ENCODE results near the gene BRMS1. TPM values are rescaled to one million over a fixed set of nuclear protein-coding genes. Genes with fewer than 3 reads are reported as not detected.
A peak's percentile ranks its signal among the peaks of the same experiment; 100 is the strongest.

The BRMS1 gene
- total and polyA plus RNA-seq, 4 donors: 11.3 to 29.4 (median 25.4) TPM

DNA sequence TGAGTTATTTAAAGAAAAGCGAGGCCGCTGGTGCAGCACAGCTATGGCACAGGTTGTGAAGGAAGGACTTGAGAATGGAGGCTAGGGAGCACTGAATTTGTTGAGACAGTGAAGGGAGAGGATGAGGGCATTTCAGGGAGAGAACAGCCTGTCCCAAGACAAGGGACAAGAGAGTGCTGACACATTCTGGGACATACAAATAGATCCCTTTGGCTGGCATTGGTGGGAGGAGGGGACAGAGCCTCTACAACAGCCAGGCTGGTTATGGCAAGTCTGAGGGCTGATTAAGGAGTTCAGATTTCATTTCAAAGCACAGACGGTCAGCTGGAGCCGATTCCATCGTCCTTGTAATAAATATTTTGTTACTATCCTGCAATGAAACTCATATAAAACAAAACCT, 28.4 kb upstream of the BRMS1 start:
- WGBS (ENCODE audit: insufficient coverage): 86% methylated on average over 1 of the region's 5 CpGs

DNA sequence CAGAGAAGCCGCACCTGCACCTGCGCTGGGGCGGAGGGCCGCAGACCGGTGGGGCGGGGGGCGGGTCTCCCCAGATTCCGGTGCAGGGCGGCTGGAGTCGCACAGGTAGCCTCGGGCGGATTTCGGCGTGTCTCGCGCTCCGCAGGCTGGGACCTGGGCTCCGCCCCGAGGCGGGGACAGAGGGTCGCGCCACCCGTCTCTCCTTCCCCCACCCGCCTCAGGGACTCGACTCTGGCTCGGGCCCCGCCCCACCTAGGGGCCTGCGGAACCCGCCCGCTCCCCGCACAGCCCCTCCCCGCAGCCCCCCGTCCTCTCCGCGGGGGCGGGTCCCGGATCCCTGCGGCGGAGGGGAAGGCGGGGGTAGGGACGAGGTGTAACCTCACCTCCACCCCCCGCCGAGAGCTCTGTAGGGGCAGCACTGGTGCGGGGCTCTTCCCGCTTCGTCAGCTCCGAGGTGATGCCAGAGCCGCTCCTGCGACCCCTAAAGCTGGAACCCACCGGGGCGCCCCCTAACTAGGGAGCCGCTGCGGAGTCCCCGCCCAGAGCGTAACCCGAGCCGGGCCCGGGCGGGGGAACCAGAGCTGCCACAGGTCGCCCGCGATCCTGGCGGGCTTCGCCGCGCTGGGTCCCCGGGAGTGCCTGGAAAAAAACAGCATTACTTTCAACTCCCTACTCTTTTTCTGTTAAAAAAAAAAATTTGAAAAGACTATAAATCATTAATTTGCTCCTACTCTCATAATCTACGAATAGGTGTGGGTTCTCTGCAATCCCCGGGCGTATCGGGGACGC, 26.9 kb upstream of the BRMS1 start, which contains the start of gene SLC29A2:
Gene SLC29A2 (minus strand): TSS at position 134 of the 789 bp plus-strand sequence. CDS start 169 bp downstream, outside the sequence.
- Histone ChIP-seq H3K9me3 (ENCODE audit: control insufficient read depth, insufficient read depth, low read length) (no peaks in the 10 kb centered on the region), H3K4me1 (ENCODE audit: control insufficient read depth, insufficient read depth, low read length) (peaks cover 31% of the 10 kb centered on the region), H3K27ac (ENCODE audit: low read depth, low read length) (no peak within 1 kb of the TSS), H3K36me3 (ENCODE audit: control insufficient read depth, insufficient read depth, low read length) (peaks cover 19% of the 10 kb centered on the region), H3K27me3 (ENCODE audit: control insufficient read depth, insufficient read depth, low read length) (peaks cover 2% of the 10 kb centered on the region), H3K4me3 (ENCODE audit: low read depth, low read length) (peak within 1 kb of the TSS; percentile 52)
- 0% methylated on average over 51 of the region's 72 CpGs for WGBS (ENCODE audit: insufficient coverage)
- peak in 2 of 6 donors; percentile 75 to 85 for DNase-seq (ENCODE audit: low read depth in 4 of 6, low spot score in 6 of 6)

More for the DNA sequence above, 28.4 kb upstream of the BRMS1 start:
- H3K27me3 ChIP-seq (ENCODE audit: control insufficient read depth, insufficient read depth, low read length): peaks cover 2% of the 10 kb centered on the region
- no peaks in the 10 kb centered on the region for H3K9me3 ChIP-seq (ENCODE audit: control insufficient read depth, insufficient read depth, low read length)
- H3K4me1 ChIP-seq (ENCODE audit: control insufficient read depth, insufficient read depth, low read length): peaks cover 31% of the 10 kb centered on the region
- DNase-seq (ENCODE audit: low read depth in 4 of 6, low spot score in 6 of 6): no peak
- peaks cover 14% of the 10 kb centered on the region for H3K36me3 ChIP-seq (ENCODE audit: control insufficient read depth, insufficient read depth, low read length)
- H3K4me3 ChIP-seq (ENCODE audit: low read depth, low read length): no peak overlapping the region
- H3K27ac ChIP-seq (ENCODE audit: low read depth, low read length): no peak overlapping the region

DNA sequence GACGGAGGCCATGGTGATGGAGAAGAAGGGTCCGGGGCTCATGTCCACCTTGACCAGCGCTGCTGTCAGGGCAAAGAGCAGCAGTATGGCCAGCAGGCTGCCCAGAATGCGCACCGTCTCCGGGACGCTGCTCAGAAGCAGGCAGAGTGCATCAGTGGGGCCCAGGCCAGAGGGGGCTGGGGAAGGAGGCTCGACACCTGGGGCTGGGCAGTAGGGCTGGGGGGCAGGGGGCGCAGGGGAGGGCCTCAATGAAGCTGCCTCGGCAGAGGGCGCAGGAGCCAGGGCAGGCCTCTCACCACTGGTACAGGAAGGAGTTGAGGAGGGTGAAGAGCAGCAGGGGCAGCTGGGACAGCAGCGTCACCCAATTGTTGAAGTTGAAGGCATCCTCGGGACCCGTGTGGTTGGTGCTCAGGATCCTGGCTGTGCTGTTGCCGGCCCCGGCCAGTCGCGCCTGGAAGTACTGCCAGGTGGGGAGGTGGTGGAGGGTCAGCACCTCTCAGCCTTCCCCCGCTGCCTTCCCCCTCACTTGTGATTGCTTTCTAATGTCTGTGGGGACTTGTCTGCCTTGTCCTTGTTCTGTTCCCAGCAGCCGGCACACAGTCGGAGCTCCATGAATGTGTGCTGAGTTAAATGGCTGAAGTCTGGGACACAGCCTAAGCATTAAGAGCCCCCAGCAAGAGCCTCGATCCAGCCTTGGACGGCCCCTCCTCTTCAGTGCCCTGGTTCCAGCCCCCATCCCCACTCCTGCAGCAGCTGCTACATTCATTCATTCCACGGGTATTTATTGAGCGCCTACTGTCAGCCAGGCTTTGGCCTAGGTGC, 24.4 kb upstream of the BRMS1 start:
- Histone ChIP-seq H3K36me3 (ENCODE audit: control insufficient read depth, insufficient read depth, low read length) (peaks cover 24% of the 10 kb centered on the region), H3K27me3 (ENCODE audit: control insufficient read depth, insufficient read depth, low read length) (peaks cover 2% of the 10 kb centered on the region), H3K27ac (ENCODE audit: low read depth, low read length) (no peak overlapping the region), H3K4me3 (ENCODE audit: low read depth, low read length) (no peak overlapping the region), H3K9me3 (ENCODE audit: control insufficient read depth, insufficient read depth, low read length) (no peaks in the 10 kb centered on the region), H3K4me1 (ENCODE audit: control insufficient read depth, insufficient read depth, low read length) (peaks cover 31% of the 10 kb centered on the region)
- no peak for DNase-seq (ENCODE audit: low read depth in 4 of 6, low spot score in 6 of 6)
- 89% methylated on average over 21 of the region's 25 CpGs for WGBS (ENCODE audit: insufficient coverage)

DNA sequence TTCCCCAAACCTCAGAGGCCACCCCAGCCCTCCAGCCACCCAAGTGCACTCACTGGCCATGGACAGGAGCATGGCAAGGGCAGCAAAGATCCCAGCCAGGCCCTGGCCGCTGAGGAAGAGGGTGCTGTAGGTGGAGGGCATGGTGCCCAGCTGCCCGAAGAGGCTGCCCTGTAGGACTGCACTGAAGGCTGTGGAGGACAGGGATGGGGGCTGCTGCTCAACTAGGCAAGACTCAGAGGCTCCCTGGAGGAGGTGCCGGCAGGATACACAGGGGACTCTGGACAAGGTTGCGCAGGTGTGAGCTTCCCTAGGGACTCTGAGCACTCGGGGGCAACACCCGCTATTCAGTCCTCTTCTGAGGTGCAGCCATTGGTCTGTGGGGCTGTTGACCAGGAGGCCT, 23.6 kb upstream of the BRMS1 start:
- DNase-seq (ENCODE audit: low read depth in 4 of 6, low spot score in 6 of 6): no peak
- Histone ChIP-seq H3K36me3 (ENCODE audit: control insufficient read depth, insufficient read depth, low read length) (peaks cover 29% of the 10 kb centered on the region), H3K27ac (ENCODE audit: low read depth, low read length) (no peak overlapping the region), H3K4me3 (ENCODE audit: low read depth, low read length) (no peak overlapping the region), H3K4me1 (ENCODE audit: control insufficient read depth, insufficient read depth, low read length) (peaks cover 31% of the 10 kb centered on the region), H3K9me3 (ENCODE audit: control insufficient read depth, insufficient read depth, low read length) (no peaks in the 10 kb centered on the region), H3K27me3 (ENCODE audit: control insufficient read depth, insufficient read depth, low read length) (peaks cover 2% of the 10 kb centered on the region)
- WGBS (ENCODE audit: insufficient coverage): 95% methylated on average over 6 of the region's 6 CpGs

DNA sequence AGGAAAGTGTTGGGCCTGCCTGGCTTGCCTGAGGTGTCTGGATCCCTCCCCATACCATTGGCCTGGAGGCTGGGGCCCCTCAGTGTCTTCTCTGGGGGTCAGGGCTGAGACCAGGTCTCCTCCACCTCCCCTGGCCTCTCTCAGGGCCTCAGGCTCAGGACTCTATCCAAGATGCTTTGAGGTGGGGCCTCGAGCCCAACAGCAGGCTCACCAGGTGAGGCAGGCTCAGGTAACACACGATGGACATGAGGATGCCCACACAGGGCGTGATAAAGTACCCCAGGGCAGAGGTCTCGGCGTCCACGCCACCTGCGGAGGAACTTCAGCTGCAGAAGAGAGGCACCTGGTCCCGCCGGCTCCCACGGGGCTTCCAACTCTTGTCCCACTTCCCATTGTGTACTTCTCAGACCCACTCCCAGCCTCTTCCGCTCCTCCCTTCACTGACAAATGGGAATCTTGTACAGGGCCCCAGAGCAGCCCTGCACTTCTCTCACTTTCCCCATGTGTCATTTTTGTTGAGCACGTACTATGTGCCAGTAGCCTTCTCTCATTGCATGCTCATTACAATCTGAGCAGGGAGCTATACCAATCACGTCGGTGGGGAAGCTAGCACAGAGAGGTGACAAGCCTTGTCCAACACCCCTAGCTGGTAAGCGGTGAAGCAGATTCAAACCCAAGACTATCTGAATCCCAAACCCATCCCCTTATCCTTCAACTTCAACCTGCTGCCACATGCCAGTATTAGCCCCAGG, 22.8 kb upstream of the BRMS1 start:
- no peak overlapping the region for H3K27ac ChIP-seq (ENCODE audit: low read depth, low read length)
- WGBS (ENCODE audit: insufficient coverage): 96% methylated on average over 15 of the region's 15 CpGs
- H3K27me3 ChIP-seq (ENCODE audit: control insufficient read depth, insufficient read depth, low read length): peaks cover 2% of the 10 kb centered on the region
- no peak overlapping the region for H3K4me3 ChIP-seq (ENCODE audit: low read depth, low read length)
- H3K9me3 ChIP-seq (ENCODE audit: control insufficient read depth, insufficient read depth, low read length): no peaks in the 10 kb centered on the region
- peaks cover 37% of the 10 kb centered on the region for H3K36me3 ChIP-seq (ENCODE audit: control insufficient read depth, insufficient read depth, low read length)
- no peak for DNase-seq (ENCODE audit: low read depth in 4 of 6, low spot score in 6 of 6)
- H3K4me1 ChIP-seq (ENCODE audit: control insufficient read depth, insufficient read depth, low read length): peaks cover 31% of the 10 kb centered on the region

DNA sequence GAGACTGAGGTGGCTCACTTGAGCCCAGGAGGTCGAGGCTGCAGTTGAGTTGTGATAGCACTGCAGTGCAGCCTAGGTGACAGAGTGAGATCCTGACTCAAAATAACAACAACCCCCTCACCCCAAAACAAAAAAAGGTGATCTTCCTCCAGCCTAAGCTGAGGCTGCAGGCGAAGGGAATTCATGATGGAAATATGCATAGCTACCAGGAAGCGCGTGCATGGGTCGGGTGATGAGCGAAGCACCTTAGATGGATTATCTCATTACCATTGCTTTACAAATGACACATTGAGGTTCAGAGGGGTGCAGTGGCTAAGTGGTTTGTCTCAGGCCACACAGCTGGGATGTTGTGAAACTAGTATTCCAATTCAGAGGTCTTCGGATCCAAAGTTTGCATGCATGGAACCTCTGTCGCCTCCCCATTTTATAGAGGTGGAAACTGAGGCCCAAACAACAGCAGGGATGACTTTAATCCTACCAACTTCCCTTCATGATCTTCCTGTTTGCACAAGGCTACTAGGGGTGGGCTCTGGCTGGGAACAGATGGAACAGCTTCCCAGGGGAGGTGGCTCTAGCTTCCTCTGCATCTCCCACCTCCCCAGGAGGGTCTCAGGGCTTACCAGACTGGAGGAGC, 22.1 kb upstream of the BRMS1 start:
- Histone ChIP-seq H3K4me3 (ENCODE audit: low read depth, low read length) (no peak overlapping the region), H3K4me1 (ENCODE audit: control insufficient read depth, insufficient read depth, low read length) (peaks cover 25% of the 10 kb centered on the region), H3K27me3 (ENCODE audit: control insufficient read depth, insufficient read depth, low read length) (no peaks in the 10 kb centered on the region), H3K36me3 (ENCODE audit: control insufficient read depth, insufficient read depth, low read length) (peaks cover 42% of the 10 kb centered on the region), H3K9me3 (ENCODE audit: control insufficient read depth, insufficient read depth, low read length) (no peaks in the 10 kb centered on the region), H3K27ac (ENCODE audit: low read depth, low read length) (no peak overlapping the region)
- DNase-seq (ENCODE audit: low read depth in 4 of 6, low spot score in 6 of 6): no peak
- WGBS (ENCODE audit: insufficient coverage): 86% methylated on average over 1 of the region's 8 CpGs

DNA sequence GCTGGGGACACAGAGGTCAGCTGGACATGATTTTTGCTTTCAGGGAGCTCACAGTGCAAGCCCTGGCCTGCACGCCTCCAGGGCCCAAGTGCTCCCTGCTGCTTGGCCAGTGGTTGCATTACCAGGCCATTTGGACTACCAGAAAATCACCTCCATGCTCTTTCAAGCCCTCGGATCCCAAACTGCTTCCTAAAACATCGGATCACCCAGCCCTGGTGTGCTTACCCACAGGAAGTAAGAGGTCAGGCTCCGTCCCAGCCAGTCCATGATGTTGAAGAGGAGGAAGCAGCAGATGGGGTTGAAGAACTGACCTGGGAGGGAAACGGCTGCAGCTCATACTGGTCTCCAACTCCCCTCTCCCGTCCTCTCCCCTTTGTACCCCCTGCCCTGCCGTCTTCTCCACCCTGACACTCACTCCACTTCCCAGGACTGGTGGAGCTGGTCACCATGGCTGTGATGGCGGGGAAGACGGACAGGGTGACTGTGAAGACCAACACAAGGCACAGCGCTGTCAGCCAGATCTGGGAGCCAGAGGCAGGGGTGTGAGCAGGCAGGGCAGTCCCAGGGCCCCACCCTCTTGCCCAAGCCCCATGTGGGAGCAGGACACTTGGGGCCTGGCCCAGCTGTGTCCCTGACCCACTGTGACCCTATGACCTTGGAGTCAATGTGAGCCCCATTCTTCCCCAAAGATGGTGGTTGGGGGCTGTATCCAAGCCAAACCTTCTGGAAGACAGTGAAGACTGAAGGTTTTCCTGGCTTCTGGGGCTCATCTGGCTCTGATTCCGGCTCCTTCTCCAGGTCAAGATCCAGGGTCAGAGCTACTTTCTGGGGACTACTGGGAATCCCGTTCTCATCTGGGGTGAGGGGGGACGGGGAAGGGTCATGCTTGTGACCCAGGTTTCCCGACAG, 21.1 kb upstream of the BRMS1 start:
- H3K9me3 ChIP-seq (ENCODE audit: control insufficient read depth, insufficient read depth, low read length): no peaks in the 10 kb centered on the region
- 85% methylated on average over 9 of the region's 14 CpGs for WGBS (ENCODE audit: insufficient coverage)
- no peaks in the 10 kb centered on the region for H3K27me3 ChIP-seq (ENCODE audit: control insufficient read depth, insufficient read depth, low read length)
- H3K27ac ChIP-seq (ENCODE audit: low read depth, low read length): no peak overlapping the region
- no peak overlapping the region for H3K4me3 ChIP-seq (ENCODE audit: low read depth, low read length)
- DNase-seq (ENCODE audit: low read depth in 4 of 6, low spot score in 6 of 6): no peak
- H3K4me1 ChIP-seq (ENCODE audit: control insufficient read depth, insufficient read depth, low read length): peaks cover 15% of the 10 kb centered on the region
- peaks cover 48% of the 10 kb centered on the region for H3K36me3 ChIP-seq (ENCODE audit: control insufficient read depth, insufficient read depth, low read length)

DNA sequence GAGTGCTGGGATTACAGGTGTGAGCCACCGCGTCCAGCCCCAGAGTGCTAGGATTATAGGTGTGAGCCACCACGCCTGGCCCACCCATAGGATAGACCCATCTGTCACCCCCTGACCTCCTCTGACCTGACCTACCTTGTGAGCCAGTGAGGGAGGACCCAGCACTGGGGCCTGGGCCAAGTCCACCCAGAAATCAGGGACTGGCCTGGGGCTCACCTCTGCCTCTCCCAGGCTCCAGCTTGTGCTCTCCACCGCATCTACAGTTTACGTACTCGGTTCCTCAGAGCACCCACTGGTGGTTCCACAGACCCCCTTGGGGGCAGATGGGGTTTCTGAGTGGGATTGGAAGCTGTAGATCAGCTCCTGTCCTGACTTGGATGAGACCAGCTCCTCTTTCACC, 20.3 kb upstream of the BRMS1 start:
- Histone ChIP-seq H3K36me3 (ENCODE audit: control insufficient read depth, insufficient read depth, low read length) (peaks cover 55% of the 10 kb centered on the region), H3K9me3 (ENCODE audit: control insufficient read depth, insufficient read depth, low read length) (no peaks in the 10 kb centered on the region), H3K4me1 (ENCODE audit: control insufficient read depth, insufficient read depth, low read length) (peaks cover 9% of the 10 kb centered on the region), H3K27ac (ENCODE audit: low read depth, low read length) (no peak overlapping the region), H3K4me3 (ENCODE audit: low read depth, low read length) (no peak overlapping the region), H3K27me3 (ENCODE audit: control insufficient read depth, insufficient read depth, low read length) (no peaks in the 10 kb centered on the region)
- DNase-seq (ENCODE audit: low read depth in 4 of 6, low spot score in 6 of 6): no peak
- 82% methylated on average over 3 of the region's 6 CpGs for WGBS (ENCODE audit: insufficient coverage)

Measured in spinal cord (tissue), 10 donors.